ENCODE measurements around the gene GTF2H1.
"Not testable (repeated sequence)": the region's sequence is repeated elsewhere in the genome, so short reads cannot be mapped to it uniquely, and the experiment has no call there.

The GTF2H1 gene

GRCh38 chr11:18320617-18321016 lies 1.8 kb upstream of the GTF2H1 start:
- DNase-seq = no peak

GRCh38 chr11:18321578-18321968 lies 794 bp upstream of the GTF2H1 start:
- DNase-seq = no peak

- no peak for DNase-seq
Observed at GRCh38 chr11:18322818-18323570, 627 bp downstream of the GTF2H1 start.

- DNase-seq = not testable (repeated sequence)
Observed at GRCh38 chr11:18323881-18324280, 1.5 kb downstream of the GTF2H1 start.

DNA sequence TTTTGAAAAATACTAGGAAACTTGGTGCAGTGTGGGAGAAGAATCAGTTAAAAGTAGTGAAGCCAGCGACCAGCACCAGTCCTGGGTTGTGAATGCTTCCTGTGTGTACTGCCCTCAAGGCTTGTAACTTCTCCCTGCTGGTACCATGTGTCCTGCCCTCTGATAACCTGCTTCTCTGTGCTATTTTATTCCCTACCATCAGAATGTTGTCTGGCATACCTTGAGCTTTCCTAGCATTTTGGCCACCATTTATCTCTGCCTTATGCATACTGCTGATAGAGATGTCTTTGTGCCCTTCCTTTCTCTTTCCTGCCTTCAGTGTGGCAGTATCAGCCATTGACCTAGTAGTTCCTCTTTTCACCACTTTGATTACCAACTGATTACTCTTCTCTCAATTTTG lies 2.0 kb downstream of the GTF2H1 start:
- DNase-seq = no peak

GRCh38 chr11:18329196-18329870 lies 7.0 kb downstream of the GTF2H1 start:
- DNase-seq = no peak

GRCh38 chr11:18330921-18331320 lies 8.6 kb downstream of the GTF2H1 start:
- DNase-seq = peak in 1 of 2 donors; percentile 28

GRCh38 chr11:18332302-18332701 lies 9.9 kb downstream of the GTF2H1 start:
- peak in 1 of 2 donors; percentile 71 for DNase-seq

DNA sequence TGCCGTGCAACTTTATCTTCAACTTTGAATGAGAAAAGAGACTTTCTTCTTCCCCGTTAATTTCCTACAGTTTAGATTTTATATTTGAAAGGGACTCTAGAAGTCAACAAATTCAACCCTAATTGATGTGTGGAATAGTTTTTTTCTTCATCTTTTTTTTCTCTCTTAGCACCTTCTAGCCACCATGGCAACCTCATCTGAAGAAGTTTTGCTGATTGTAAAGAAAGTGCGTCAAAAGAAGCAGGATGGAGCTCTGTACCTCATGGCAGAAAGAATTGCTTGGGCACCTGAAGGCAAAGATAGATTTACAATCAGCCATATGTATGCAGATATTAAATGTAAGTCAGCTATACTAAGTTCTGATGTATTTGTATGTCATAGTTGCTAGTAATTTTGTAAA lies 10.5 kb downstream of the GTF2H1 start:
- DNase-seq = peak in 1 of 2 donors; percentile 59

- DNase-seq = no peak
Observed at GRCh38 chr11:18347471-18348125, 25.2 kb downstream of the GTF2H1 start.

DNA sequence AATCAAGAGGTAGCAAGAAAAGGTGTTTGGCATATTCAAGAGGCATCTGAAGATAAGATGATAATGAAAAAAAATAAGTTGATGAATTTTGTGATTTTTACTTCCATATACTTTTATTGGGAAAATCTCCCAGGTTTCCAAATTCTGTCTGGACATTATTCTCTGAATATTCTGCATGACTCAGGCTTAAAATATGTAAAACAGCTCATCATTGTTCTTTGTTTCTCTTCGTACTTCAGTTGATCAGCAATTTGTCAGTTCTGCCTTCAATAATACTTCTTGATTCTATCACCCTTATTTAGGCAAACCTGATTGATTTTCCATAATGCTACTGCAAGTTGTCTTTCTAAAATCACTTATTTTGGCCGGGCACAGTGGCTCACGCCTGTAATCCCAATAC lies 30.2 kb downstream of the GTF2H1 start:
- no peak for DNase-seq

DNA sequence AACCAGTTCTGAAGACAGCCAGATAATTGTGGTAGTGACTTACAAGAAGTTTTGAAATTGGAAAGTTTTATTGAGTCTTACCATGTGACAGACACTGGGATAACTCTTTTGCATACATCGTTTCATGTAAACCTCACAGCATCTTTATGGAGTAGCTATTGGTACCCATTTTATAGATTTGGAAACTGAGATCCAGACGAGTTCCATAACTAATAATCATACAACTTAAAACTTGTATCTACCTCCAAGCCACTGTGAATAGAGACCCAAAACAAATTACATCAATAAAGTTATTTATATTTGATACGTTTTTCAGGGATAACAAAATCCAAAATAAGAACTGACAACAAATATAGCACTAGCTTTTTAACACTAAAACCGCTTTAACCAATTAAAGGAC lies 36.3 kb downstream of the GTF2H1 start:
- DNase-seq = no peak

DNA sequence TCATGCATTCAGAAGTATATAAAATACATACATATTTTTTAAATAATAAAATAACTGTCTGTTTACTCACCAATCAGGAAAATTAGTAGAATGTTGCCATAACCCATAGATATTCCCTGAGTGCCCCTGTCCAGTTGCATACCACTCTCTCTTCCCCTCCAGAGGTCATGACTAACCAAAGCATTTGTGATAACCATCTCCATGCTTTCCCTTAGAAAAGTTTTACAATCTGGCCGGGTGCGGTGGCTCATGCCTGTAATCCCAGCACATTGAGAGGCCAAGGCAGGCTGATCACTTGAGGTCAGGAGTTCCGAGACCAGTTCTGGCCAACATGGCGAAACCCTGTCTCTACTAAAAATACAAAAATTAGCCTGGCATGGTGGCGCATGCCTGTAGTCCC lies 38.8 kb downstream of the GTF2H1 start:
- no peak for DNase-seq

DNA sequence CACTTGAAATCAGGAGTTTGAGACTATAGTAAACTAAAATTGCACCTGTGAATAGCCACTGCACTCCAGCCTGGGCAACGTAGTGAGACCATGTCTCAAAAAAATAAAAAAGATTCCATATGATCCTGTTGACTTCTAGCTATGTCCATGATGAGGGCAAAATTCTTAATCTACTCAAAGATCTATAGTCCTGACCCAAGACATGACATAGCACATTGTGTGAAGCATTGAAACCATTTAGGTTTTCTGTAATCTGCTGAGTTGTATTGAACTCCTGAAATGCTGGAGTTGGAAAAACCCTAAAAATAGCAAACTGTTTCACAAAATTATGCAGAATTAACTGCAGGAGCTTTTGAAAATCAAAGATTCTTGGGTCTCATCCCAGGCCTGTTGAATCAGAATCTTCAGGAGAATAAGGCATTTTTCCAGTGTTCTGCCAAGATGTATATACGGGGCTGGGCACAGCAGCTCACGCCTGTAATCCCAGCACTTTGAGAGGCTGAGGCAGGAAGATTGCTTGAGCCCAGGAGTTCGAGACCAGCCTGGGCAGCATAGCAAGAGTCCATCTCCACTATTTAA lies 42.2 kb downstream of the GTF2H1 start:
- DNase-seq = no peak

GRCh38 chr11:18365741-18366140 lies 43.4 kb downstream of the GTF2H1 start:
- DNase-seq = no peak

DNA sequence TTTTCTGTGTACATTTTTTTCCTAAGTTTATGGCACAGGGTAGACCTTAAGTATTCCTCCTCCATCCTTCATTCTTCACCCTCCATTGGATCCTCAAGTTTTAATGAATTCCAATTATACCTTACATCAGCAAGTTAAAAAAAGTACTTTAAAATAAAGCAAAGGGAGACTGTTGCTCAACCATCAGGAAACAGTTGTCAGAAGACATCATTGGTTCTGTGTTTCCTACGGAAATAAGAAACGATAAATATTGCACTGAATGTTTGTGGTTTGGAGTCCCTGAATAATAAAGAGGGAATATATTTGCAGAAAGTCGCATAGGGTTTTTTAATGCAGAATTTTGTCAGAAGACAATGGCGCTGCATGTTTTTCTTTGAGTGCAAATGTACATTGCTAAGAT lies 43.9 kb downstream of the GTF2H1 start:
- no peak for DNase-seq

- no peak for DNase-seq
Observed at GRCh38 chr11:18367431-18367830, 45.1 kb downstream of the GTF2H1 start.

- no peak for DNase-seq
Observed at GRCh38 chr11:18368221-18368620, 45.9 kb downstream of the GTF2H1 start.

DNA sequence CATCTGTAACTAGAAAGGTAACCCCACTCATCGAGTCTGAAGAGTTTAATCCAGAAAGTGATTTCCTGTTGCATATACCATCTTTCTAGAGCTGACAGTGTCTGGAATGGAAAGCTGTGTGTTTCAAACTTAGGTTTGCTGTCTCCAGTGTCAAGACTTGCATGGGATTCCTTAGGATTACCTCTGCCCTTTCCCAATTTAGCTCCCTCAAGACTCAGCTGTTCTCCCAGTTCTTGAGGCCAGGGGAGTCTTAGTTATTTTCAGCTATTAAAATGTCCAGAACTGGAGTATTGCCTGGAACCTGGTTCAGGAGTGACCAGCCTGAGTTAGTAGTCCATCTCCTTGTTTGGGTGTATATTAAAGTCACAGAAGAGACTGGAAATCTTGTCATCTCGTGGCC lies 47.0 kb downstream of the GTF2H1 start:
- no peak for DNase-seq

DNA sequence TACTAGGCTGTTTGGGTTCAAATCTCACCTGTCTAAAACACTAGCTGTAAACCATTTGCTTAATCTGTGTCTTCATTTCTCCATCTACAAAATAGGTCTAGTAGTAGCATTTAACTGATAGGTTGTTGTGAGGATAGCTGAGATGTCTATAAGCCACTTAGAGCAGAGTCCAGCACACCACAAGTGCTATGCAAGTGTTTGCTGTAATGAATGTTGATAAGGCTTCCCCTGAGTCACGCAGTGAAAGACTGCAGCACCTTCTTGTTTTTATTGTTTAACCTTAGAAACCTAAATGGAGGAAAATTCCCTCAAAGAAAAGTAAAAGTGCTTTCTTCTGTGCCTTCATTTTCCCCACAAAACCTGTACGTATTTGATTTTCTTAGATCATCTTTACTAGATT lies 48.9 kb downstream of the GTF2H1 start:
- no peak for DNase-seq

DNA sequence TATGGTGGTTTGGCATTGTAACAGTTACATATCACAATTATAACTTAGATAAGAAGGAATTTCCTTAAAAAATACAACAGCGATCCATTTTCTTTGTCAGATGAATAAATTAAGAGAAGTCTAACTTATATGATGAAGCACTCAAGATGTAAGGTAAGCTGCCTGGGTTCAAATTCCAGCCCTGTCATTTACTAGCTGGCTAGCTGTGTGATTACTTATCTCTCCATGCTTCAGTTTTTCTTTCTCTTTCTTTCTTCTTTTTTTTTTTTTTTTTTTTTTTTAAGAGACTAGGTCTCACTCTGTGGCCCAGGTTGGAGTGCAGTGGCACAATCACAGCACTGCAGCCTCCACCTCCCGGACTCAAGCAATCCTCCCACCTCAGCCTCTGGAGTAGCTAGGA lies 49.8 kb downstream of the GTF2H1 start:
- no peak for DNase-seq

DNA sequence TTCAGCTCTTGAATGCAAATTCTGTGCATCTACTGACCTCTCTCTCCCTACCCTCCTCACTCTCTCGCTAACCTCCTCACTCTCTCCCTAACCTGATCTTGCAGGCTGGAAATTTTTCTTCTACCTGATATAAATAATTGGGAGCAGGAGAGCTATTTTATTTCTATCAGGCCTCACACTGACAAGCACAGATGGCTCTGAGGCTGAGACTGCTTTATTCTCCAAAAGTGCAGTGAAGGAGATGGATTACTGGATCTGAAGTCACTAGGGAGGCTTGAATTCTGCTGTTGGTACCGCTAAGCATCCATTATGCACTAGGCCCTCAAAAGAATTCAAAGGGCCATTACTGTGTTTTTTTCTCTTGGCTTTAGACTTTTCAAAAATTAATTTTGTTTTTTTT lies 52.6 kb downstream of the GTF2H1 start:
- no peak for DNase-seq

- DNase-seq = no peak
Observed at GRCh38 chr11:18375941-18376340, 53.6 kb downstream of the GTF2H1 start.

DNA sequence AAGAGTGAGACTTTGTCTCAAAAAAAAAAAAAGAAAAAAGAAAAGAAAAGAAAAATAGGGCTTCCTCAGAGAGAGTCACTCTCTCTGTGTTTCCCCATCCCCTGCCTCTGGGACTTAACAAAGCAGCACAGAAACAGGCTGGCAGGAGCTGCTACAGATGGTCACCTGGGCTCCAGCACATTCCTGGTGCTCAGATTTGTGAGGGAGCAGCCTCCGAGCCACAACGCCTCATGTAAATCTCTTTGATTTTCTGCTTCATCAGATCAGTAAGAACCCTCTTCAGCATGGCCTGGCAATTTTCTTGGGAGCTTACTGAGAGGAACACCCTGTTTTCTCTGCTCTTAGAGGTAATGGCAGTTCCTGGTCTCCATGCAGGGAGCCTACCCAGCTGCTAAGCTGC lies 56.8 kb downstream of the GTF2H1 start:
- DNase-seq = no peak
